Stomach (tissue), 9 donors: ENCODE results near the gene PLG. TPM values are rescaled to one million over a fixed set of nuclear protein-coding genes. Genes with fewer than 3 reads are reported as not detected.
A peak's percentile ranks its signal among the peaks of the same experiment; 100 is the strongest.

ENCODE experiments used
- DNase-seq, 2 donors: peaks; one replicate each; pipeline versions ENCODE4 v3.0.0 to v3.0.0-alpha.2; 2013 to 2019
- H3K27ac ChIP-seq, 5 donors: fragments of 200-600 bp in 4 of 5; sonication (generic) in 4 of 5; one replicate each; pipeline ENCODE4 v1.5.1; 2013 to 2019; ENCODE audit warnings: mild to moderate bottlenecking in 1 of 5, moderate library complexity in 1 of 5
- H3K27me3 ChIP-seq, 3 donors: fragments of 200-600 bp; sonication (generic); one replicate each; pipeline ENCODE4 v1.5.1; 2017 to 2019; ENCODE audit warnings: mixed run types in 1 of 3
- H3K36me3 ChIP-seq, 4 donors: fragments of 200-600 bp; sonication (generic); 1 replicate in 3 of 4; 2 replicates in 1 of 4; pipeline ENCODE4 v1.5.1; 2016 to 2019
- H3K4me1 ChIP-seq, 4 donors: fragments of 200-600 bp; sonication (generic); one replicate each; pipeline ENCODE4 v1.5.1; 2016 to 2019
- H3K4me3 ChIP-seq, 4 donors: fragments of 200-600 bp; sonication (generic) in 3 of 4; one replicate each; pipeline ENCODE4 v1.5.1; 2016 to 2019; ENCODE audit warnings: mild to moderate bottlenecking in 1 of 4
- H3K9me3 ChIP-seq, 4 donors: fragments of 200-600 bp; sonication (generic); one replicate each; pipeline ENCODE4 v1.5.1; 2016 to 2019
- EP300 ChIP-seq: sonication (generic); formaldehyde crosslinking; IDR thresholded peaks from one replicate; pipeline ENCODE4 v1.6.1; 2017; ENCODE audit warnings: antibody characterized with exemption
- POLR2A ChIP-seq, 4 donors: fragments of 450-650 bp; IDR thresholded peaks; one replicate each; pipeline ENCODE4 v1.6.1; 2016; ENCODE audit warnings: antibody characterized with exemption in 4 of 4, control low read depth in 2 of 4, mild to moderate bottlenecking in 1 of 4, moderate library complexity in 1 of 4
- POLR2AphosphoS5 ChIP-seq, 3 donors: sonication (generic); formaldehyde crosslinking; IDR thresholded peaks; one replicate each; pipeline ENCODE4 v1.6.1; 2016; ENCODE audit warnings: antibody characterized with exemption in 3 of 3
- WGBS, 5 donors: extraction: QIAGEN DNeasy Blood & Tissue Kit in 3 of 5; methylation state at CpG; one replicate each; pipeline versions ENCODE4 v1.1.5 to v1.1.7; 2013 to 2018; 5-methylcytosine and 5-hydroxymethylcytosine counted together
- intact Hi-C: fragments of 100-400 bp; cut with DNase I; formaldehyde crosslinking; loops from one replicate; pipeline ENCODE4 v1.15.1; 2023; ENCODE audit warnings: low total_unique reads
- polyA plus RNA-seq, 3 donors: library from polyadenylated mRNA; stranded (reverse); fragments of 200-250 nt; gene quantifications; one replicate each; pipeline ENCODE4 v1.2.3, GENCODE V29; 2013
- total RNA-seq, 5 donors: library from RNA; depleted of rRNA; stranded (reverse); fragments of >200 nt; gene quantifications; one replicate each; pipeline versions ENCODE4 v1.1.0 to v1.2.3, GENCODE V29; 2014 to 2016
- TF ChIP-seq, protein P1 (sequence below), 7 experiments: fragments of 450-650 bp in 4 of 7; fragments of 200-600 bp in 3 of 7; sonication (generic) in 3 of 7; IDR thresholded peaks; one replicate each; pipeline ENCODE4 v1.5.1; 2016 to 2019; ENCODE audit warnings: antibody characterized with exemption in 7 of 7, control low read depth in 2 of 7, mild to moderate bottlenecking in 1 of 7
- donor health status: healthy with polysubstance abuse.
- donor health status: Bipolar disorder and iron deficiency.
- donor health status: healthy.

The PLG gene
- total and polyA plus RNA-seq, 8 donors, result 3.3 TPM; not detected in 7

DNA sequence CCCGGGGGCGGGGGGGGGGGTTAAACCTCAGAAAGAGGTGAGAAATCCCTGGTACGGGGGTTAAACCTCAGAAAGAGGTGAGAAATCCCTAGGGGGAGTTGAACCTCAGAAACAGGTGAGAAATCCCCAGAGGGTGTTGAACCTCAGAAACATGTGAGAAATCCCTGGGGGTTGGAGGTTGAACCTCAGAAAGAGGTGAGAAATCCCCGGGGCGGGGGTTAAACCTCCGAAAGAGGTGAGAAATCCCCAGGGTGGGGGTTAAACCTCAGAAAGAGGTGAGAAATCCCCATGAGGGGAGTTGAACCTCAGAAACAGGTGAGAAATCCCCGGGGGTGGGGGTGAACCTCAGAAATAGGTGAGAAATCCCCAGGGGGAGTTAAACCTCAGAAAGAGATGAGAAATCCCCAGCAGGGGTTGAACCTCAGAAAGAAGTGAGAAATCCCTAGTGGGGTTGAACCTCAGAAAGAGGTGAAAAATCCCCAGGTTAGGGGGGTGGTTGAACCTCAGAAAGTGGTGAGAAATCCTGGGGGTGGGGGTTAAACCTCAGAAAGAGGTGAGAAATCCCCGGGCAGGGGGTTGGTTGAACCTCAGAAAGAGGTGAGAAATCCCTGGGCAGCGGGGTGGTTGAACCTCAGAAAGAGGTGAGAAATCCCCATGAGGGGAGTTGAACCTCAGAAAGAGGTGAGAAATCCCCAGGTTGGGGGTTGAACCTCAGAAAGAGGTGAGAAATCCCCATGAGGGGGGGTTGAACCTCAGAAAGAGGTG, 87.4 kb downstream of the PLG start:
- Histone ChIP-seq H3K4me1 (peaks cover 0 to 9% (median 0%) of the 10 kb centered on the region in 4 donors), H3K27me3 (no peaks in the 10 kb centered on the region), H3K36me3 (no peaks in the 10 kb centered on the region), H3K9me3 (no peaks in the 10 kb centered on the region), H3K4me3 (no peak overlapping the region), H3K27ac (no peak overlapping the region)
- TF ChIP-seq EP300 (no peak), POLR2AphosphoS5 (IDR thresholded peaks at IDR 0.05) (no peak), POLR2A (IDR thresholded peaks at IDR 0.05) (no peak)
- TF ChIP-seq, protein P1, sequence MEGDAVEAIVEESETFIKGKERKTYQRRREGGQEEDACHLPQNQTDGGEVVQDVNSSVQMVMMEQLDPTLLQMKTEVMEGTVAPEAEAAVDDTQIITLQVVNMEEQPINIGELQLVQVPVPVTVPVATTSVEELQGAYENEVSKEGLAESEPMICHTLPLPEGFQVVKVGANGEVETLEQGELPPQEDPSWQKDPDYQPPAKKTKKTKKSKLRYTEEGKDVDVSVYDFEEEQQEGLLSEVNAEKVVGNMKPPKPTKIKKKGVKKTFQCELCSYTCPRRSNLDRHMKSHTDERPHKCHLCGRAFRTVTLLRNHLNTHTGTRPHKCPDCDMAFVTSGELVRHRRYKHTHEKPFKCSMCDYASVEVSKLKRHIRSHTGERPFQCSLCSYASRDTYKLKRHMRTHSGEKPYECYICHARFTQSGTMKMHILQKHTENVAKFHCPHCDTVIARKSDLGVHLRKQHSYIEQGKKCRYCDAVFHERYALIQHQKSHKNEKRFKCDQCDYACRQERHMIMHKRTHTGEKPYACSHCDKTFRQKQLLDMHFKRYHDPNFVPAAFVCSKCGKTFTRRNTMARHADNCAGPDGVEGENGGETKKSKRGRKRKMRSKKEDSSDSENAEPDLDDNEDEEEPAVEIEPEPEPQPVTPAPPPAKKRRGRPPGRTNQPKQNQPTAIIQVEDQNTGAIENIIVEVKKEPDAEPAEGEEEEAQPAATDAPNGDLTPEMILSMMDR (IDR thresholded peaks at IDR 0.05), result no peak
- intact Hi-C loops, result no loop called here
- 62 to 79% (median 71%) methylated on average over 6 to 9 of the region's 9 CpGs for WGBS, 5 donors
- DNase-seq, result no peak

DNA sequence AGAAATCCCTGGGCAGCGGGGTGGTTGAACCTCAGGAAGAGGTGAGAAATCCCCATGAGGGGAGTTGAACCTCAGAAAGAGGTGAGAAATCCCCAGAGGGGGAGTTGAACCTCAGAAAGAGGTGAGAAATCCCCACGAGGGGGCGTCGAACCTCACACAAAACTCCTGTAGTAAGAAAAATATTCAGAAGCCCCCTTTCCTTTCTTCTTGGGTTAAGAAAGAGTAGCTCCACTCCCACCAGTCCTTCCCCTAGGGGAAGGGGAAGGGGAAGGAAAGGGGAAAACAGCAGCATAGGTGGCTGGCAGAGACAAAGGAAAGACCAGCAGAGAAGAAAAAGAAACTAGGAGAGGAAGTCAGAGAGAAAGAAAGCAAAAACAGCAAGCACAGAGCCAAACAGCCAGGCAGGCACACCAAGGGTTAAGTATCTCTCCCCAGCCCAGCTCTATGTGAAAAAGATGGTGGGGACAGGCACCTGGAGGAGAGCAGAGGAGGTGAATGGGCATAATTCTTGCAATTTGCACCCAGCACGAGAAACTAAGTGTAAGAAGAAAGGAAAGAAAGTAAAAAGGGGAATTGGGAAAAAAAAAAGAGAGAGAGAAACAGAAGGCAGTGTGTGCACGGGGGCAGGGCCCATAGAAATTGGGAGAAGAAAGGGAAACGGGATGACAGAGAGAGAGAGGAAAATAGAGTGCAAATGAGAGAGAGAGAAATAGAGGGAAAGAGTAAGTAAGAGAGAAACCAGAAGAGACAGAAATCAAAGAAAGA, 88.2 kb downstream of the PLG start:
- DNase-seq, result no peak

DNA sequence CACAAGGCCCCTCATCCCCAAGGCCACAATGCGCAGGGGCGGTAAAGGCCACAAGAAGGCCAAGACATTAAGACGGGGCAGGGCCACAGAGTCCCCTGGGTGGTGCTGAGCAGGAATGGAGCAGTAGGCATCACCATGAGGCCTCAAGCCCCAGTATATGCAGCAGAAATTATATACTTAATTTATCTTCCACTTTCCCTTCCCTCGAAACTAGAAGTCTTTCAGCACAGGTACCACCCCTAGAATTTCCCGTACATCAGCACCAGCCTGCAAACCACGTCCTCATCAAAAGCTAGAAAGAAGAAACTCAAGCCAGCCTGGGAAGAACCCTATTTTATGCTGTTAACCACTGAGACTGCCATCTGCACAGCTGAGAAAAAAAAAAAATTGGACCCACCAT, 89.4 kb downstream of the PLG start:
- Histone ChIP-seq H3K27me3 (no peaks in the 10 kb centered on the region), H3K4me3 (no peak overlapping the region), H3K9me3 (no peaks in the 10 kb centered on the region), H3K27ac (peak overlapping the region in 1 of 5 donors; percentile 38), H3K4me1 (peaks cover 0 to 9% (median 0%) of the 10 kb centered on the region in 4 donors), H3K36me3 (no peaks in the 10 kb centered on the region)
- DNase-seq, result no peak
- WGBS, 5 donors, result 77 to 85% (median 83%) methylated on average over 6 of the region's 6 CpGs
- TF ChIP-seq, protein P1 (IDR thresholded peaks at IDR 0.05), result no peak
- TF ChIP-seq POLR2A (IDR thresholded peaks at IDR 0.05), result no peak
- no peak for TF ChIP-seq EP300
- TF ChIP-seq POLR2AphosphoS5 (IDR thresholded peaks at IDR 0.05), result no peak
- intact Hi-C loops, result no loop called here

More for the DNA sequence above, 88.2 kb downstream of the PLG start:
- Histone ChIP-seq H3K27me3 (no peaks in the 10 kb centered on the region), H3K4me1 (peaks cover 0 to 9% (median 0%) of the 10 kb centered on the region in 4 donors), H3K4me3 (no peak overlapping the region), H3K9me3 (no peaks in the 10 kb centered on the region), H3K27ac (no peak overlapping the region), H3K36me3 (no peaks in the 10 kb centered on the region)
- no peak for TF ChIP-seq POLR2AphosphoS5 (IDR thresholded peaks at IDR 0.05)
- TF ChIP-seq, protein P1 (IDR thresholded peaks at IDR 0.05), result no peak
- TF ChIP-seq EP300, result no peak
- no peak for TF ChIP-seq POLR2A (IDR thresholded peaks at IDR 0.05)
- intact Hi-C loops, result no loop called here
- WGBS, 5 donors, result 54 to 60% (median 58%) methylated on average over 7 of the region's 7 CpGs

DNA sequence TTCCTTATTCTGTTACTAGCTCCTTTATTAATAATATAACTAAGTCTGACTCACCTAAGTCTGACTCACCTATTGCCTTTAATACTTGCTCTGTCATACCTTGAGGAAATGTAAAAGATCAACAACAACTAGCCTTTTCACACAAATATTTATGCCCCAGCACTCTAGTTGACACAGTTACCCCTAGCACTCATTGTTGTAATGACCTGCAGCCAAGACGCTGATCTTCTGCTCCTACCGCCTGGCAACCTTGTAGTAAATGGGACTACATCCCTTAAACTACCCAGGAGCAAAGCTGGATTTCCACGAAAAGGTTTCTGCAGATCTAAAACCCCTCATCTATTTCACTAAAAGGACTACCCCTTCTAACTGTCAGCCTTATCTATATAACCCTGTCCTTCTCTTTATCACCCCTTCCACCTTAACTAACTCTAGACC, 90.0 kb downstream of the PLG start:
- Histone ChIP-seq H3K4me3 (no peak overlapping the region), H3K9me3 (no peaks in the 10 kb centered on the region), H3K36me3 (no peaks in the 10 kb centered on the region), H3K27ac (peak overlapping the region in 1 of 5 donors; percentile 38), H3K4me1 (peaks cover 0 to 9% (median 0%) of the 10 kb centered on the region in 4 donors), H3K27me3 (no peaks in the 10 kb centered on the region)
- DNase-seq, result peak in 1 of 2 donors; percentile 2
- intact Hi-C loops, result no loop called here
- WGBS, 5 donors, result 79 to 87% (median 83%) methylated on average over 3 of the region's 3 CpGs
- TF ChIP-seq POLR2A (IDR thresholded peaks at IDR 0.05) (no peak), POLR2AphosphoS5 (IDR thresholded peaks at IDR 0.05) (no peak), EP300 (no peak)
- TF ChIP-seq, protein P1 (IDR thresholded peaks at IDR 0.05), result no peak
